ENCODE results near the gene COL6A1.

Gene COL6A1

DNA sequence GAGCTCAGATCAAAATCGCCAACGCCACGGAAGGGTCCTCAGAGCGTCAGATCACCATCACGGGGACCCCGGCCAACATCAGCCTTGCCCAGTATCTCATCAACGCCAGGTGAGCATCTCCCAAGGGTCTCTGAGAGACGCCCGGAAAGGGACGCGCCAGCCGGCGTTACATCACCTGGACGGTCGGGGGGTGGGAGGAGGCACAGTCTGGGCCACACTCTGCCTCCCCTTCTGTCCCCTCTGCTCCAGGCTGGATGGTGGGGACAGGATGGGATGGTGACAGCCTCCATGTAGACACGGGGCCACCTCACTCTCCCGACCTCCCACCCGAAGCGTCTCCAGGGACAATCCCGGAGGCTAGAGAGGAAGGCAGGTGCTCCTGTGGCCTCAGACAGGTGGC, 41.5 kb upstream of the COL6A1 start:
- TF ChIP-seq POLR2AphosphoS5 (IDR thresholded peaks at IDR 0.05; ENCODE audit: low read depth, low read length) (no peak), REST (IDR thresholded peaks at IDR 0.05; ENCODE audit: insufficient read depth in 1 of 2, low read depth in 2 of 2, low read length in 2 of 2) (no peak), FOXP2 (optimal IDR thresholded peaks at IDR 0.05; ENCODE audit: borderline replicate concordance, extremely low read depth, extremely low read length, insufficient read depth) (no peak), SIN3A (IDR thresholded peaks at IDR 0.05; ENCODE audit: borderline replicate concordance, insufficient read depth, low read length) (no peak), TAF1 (IDR thresholded peaks at IDR 0.05; ENCODE audit: borderline replicate concordance, insufficient read depth, low read length) (no peak)

DNA sequence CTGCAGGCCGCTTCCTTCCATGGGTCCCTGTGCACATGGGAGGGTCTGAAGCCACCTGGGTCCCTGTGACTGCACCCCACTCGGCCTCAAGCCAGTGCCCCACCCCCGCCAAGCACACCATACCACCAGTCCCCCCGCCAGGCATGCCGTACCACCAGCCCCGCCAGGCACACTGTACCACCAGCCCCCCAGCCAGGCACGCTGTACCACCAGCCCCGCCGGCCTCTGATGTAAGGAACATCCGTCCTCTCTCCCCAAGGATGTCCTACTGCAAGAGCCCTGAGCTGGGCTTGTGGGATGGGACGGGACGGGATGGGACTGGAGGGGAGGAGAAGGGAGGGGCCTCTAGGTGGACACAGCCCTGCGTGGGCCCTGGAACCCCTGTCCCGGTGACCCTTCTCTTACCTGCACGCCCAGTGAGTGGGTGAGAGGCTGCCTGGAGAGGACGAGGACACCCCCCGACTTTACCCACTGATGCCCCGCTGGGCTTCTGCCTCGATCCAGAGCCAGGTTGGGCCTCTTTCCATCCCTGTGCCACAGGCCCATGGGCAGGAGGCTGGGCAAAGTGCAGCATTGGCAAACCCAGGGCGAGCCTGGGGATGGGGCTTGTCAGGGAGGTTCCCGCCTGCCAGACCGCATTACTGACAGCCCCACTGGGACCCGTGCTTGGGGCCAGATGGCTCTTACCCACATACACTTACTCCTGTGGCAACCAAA, 40.8 kb upstream of the COL6A1 start:
- TF ChIP-seq REST (IDR thresholded peaks at IDR 0.05; ENCODE audit: insufficient read depth in 1 of 2, low read depth in 2 of 2, low read length in 2 of 2) (no peak), FOXP2 (optimal IDR thresholded peaks at IDR 0.05; ENCODE audit: borderline replicate concordance, extremely low read depth, extremely low read length, insufficient read depth) (no peak)

DNA sequence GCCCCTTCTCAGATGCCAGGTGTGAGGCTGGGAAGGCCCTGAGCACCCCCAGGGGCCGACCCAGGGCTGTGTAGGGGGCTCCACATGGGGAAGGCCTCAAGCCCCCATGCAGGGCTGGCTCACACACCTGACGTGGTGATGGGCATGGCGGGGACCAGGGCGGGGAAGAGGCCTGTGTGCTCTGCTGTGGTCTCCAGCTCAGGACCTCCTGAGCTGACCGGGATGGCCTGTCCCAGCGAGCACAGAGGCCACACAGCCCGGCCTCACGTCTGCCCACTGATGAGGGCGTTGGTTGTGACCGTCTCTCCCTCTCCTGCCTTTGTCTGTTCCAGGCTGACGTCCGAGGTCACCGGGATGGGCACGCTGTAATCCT, 40.2 kb upstream of the COL6A1 start:
- no peak for TF ChIP-seq FOXP2 (optimal IDR thresholded peaks at IDR 0.05; ENCODE audit: borderline replicate concordance, extremely low read depth, extremely low read length, insufficient read depth)

GRCh38 chr21:45941717-45942546, 39.6 kb upstream of the COL6A1 start:
- TF ChIP-seq TAF1 (IDR thresholded peaks at IDR 0.05; ENCODE audit: borderline replicate concordance, insufficient read depth, low read length) (no peak), SIN3A (IDR thresholded peaks at IDR 0.05; ENCODE audit: borderline replicate concordance, insufficient read depth, low read length) (no peak), FOXP2 (optimal IDR thresholded peaks at IDR 0.05; ENCODE audit: borderline replicate concordance, extremely low read depth, extremely low read length, insufficient read depth) (no peak), POLR2AphosphoS5 (IDR thresholded peaks at IDR 0.05; ENCODE audit: low read depth, low read length) (no peak), REST (IDR thresholded peaks at IDR 0.05; ENCODE audit: insufficient read depth in 1 of 2, low read depth in 2 of 2, low read length in 2 of 2) (no peak)

DNA sequence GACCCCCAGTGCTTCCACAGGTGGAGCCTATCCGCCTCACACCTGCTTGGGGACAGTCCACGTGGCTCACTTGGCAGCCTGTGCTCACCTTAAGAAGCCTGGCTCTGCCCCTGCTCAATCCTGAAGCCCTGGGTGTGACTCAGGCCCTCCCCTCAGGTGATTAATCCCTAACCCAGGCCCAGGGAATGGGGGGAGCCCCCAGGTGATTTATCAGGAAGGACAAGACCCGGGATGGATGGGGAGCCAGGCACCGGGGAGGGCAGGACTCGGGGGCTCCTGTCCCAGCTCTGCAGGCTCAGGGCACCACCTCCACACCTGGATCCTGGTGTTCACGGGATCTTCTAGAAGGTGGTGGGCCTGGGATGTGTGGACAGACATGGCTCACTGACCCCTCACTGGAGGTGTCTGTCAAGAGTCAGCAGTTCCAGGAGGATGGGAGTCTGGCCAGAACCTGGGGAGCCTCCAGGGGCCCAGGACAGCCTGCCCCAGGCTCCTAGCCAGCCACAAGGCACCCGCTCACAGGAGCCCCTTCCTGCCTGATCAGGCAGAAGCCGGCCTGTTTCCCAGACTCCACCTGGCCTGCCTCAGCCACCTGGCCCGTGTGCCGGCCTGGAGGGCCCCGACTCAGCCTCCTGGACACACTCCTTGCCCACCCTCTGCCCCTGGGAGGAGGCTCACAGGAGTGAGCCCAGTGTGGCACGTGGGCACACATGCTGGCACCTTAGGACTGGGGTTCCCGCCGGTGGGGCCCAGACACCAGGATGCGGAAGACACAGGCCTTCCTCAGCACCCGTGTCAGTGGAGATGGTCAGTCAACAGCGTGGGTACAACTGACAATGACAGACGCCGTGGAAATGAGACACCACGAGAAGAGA, 38.6 kb upstream of the COL6A1 start:
- TF ChIP-seq REST (IDR thresholded peaks at IDR 0.05; ENCODE audit: insufficient read depth in 1 of 2, low read depth in 2 of 2, low read length in 2 of 2) (no peak), TAF1 (IDR thresholded peaks at IDR 0.05; ENCODE audit: borderline replicate concordance, insufficient read depth, low read length) (no peak), SIN3A (IDR thresholded peaks at IDR 0.05; ENCODE audit: borderline replicate concordance, insufficient read depth, low read length) (no peak), POLR2AphosphoS5 (IDR thresholded peaks at IDR 0.05; ENCODE audit: low read depth, low read length) (no peak), FOXP2 (optimal IDR thresholded peaks at IDR 0.05; ENCODE audit: borderline replicate concordance, extremely low read depth, extremely low read length, insufficient read depth) (no peak)

All from PFSK-1 (cell line).